GM12875 (cell line): ENCODE data around the gene NUP93.

Experiments used
- H3K4me3 ChIP-seq: one replicate; pipeline ENCODE4 v1.5.1; 2011; ENCODE audit warnings: low read depth, low read length, control low read depth
- CTCF ChIP-seq: IDR thresholded peaks from 2 replicates; pipeline ENCODE4 v1.5.1; 2011; ENCODE audit warnings: low read depth, mild to moderate bottlenecking, control low read depth, inconsistent platforms, low read length, moderate library complexity, borderline replicate concordance; ENCODE audit not compliant: insufficient read depth

NUP93 gene

GRCh38 chr16:56684926-56685590 lies 44.9 kb upstream of the NUP93 start:
- no peak overlapping the region for H3K4me3 ChIP-seq
- no peak for TF ChIP-seq CTCF

- no peak overlapping the region for H3K4me3 ChIP-seq
- no peak for TF ChIP-seq CTCF
These were observed 43.2 kb upstream of the NUP93 start for GRCh38 chr16:56686758-56687157.

GRCh38 chr16:56688762-56689161 lies 41.2 kb upstream of the NUP93 start:
- TF ChIP-seq CTCF = no peak
- no peak overlapping the region for H3K4me3 ChIP-seq

GRCh38 chr16:56689171-56689570 lies 40.8 kb upstream of the NUP93 start:
- H3K4me3 ChIP-seq = no peak overlapping the region
- TF ChIP-seq CTCF = no peak

- no peak overlapping the region for H3K4me3 ChIP-seq
- no peak for TF ChIP-seq CTCF
These were observed 39.4 kb upstream of the NUP93 start for GRCh38 chr16:56690420-56691122.

- no peak overlapping the region for H3K4me3 ChIP-seq
- TF ChIP-seq CTCF = no peak
These were observed 38.0 kb upstream of the NUP93 start for GRCh38 chr16:56691885-56692284.

- no peak overlapping the region for H3K4me3 ChIP-seq
- TF ChIP-seq CTCF = no peak
These were observed 34.7 kb upstream of the NUP93 start for GRCh38 chr16:56695246-56695645.
